HUES64 (cell line): Measurements from ENCODE around the gene ATXN1.

Experiments
- H3K27ac ChIP-seq: 2 replicates; pipeline ENCODE4 v1.7.0; 2013; ENCODE audit warnings: low read depth, low read length, inconsistent platforms
- H3K27me3 ChIP-seq: 2 replicates; pipeline ENCODE4 v1.6.1; 2013; ENCODE audit warnings: mild to moderate bottlenecking, low read length; ENCODE audit not compliant: insufficient read depth
- H3K36me3 ChIP-seq: 2 replicates; pipeline ENCODE4 v1.6.1; 2013; ENCODE audit warnings: mild to moderate bottlenecking, low read length; ENCODE audit not compliant: insufficient read depth
- H3K4me1 ChIP-seq: 2 replicates; pipeline ENCODE4 v1.6.1; 2013; ENCODE audit warnings: mild to moderate bottlenecking, low read length, moderate library complexity; ENCODE audit not compliant: insufficient read depth
- H3K4me3 ChIP-seq: 2 replicates; pipeline ENCODE4 v1.5.1; 2013; ENCODE audit warnings: mild to moderate bottlenecking, low read length, moderate library complexity
- H3K9ac ChIP-seq: 2 replicates; pipeline ENCODE4 v1.6.1; 2013; ENCODE audit warnings: mild to moderate bottlenecking, low read depth, low read length
- H3K9me3 ChIP-seq: 2 replicates; pipeline ENCODE4 v1.6.1; 2013; ENCODE audit warnings: low read depth, low read length; ENCODE audit not compliant: insufficient read depth
- WGBS: fragments of 150-250, 120-280 bp; methylation state at CpG from one replicate; pipeline ENCODE4 v1.1.7; 2013; ENCODE audit warnings: missing lambda C conversion rate; 5-methylcytosine and 5-hydroxymethylcytosine counted together

ATXN1 gene

GRCh38 chr6:16314296-16314695 is 447.0 kb downstream of the ATXN1 start:
- WGBS, result 100% methylated on average over 4 of the region's 4 CpGs
- Histone ChIP-seq H3K27ac (no peak overlapping the region), H3K9me3 (no peaks in the 10 kb centered on the region), H3K4me3 (no peak overlapping the region), H3K4me1 (peaks cover 4% of the 10 kb centered on the region; the same call in 1 of the 2 replicates), H3K9ac (no peak overlapping the region), H3K36me3 (no peaks in the 10 kb centered on the region), H3K27me3 (no peaks in the 10 kb centered on the region)

GRCh38 chr6:16313732-16314131 is 447.5 kb downstream of the ATXN1 start:
- Histone ChIP-seq H3K9ac (no peak overlapping the region), H3K4me3 (no peak overlapping the region), H3K4me1 (peaks cover 4% of the 10 kb centered on the region; the same call in 1 of the 2 replicates), H3K36me3 (no peaks in the 10 kb centered on the region), H3K27ac (no peak overlapping the region), H3K9me3 (no peaks in the 10 kb centered on the region), H3K27me3 (no peaks in the 10 kb centered on the region)
- WGBS, result 95% methylated on average over 9 of the region's 9 CpGs

- H3K4me1 ChIP-seq, result peaks cover 1% of the 10 kb centered on the region
- 91% methylated on average over 6 of the region's 6 CpGs for WGBS
- H3K36me3 ChIP-seq, result no peaks in the 10 kb centered on the region
These were observed 449.5 kb downstream of the ATXN1 start for GRCh38 chr6:16311763-16312162.

GRCh38 chr6:16306334-16306733 is 454.9 kb downstream of the ATXN1 start:
- H3K36me3 ChIP-seq, result no peaks in the 10 kb centered on the region
- H3K4me1 ChIP-seq, result peaks cover 41% of the 10 kb centered on the region
- no peaks in the 10 kb centered on the region for H3K9me3 ChIP-seq
- no peak overlapping the region for H3K27ac ChIP-seq
- WGBS, result 90% methylated on average over 20 of the region's 20 CpGs
- no peak overlapping the region for H3K4me3 ChIP-seq
- no peak overlapping the region for H3K9ac ChIP-seq
- no peaks in the 10 kb centered on the region for H3K27me3 ChIP-seq

More at GRCh38 chr6:16311763-16312162, 449.5 kb downstream of the ATXN1 start:
- H3K27ac ChIP-seq, result no peak overlapping the region
- no peak overlapping the region for H3K9ac ChIP-seq
- H3K4me3 ChIP-seq, result no peak overlapping the region
- H3K9me3 ChIP-seq, result no peaks in the 10 kb centered on the region
- H3K27me3 ChIP-seq, result no peaks in the 10 kb centered on the region

GRCh38 chr6:16305788-16306187 is 455.5 kb downstream of the ATXN1 start:
- Histone ChIP-seq H3K4me3 (no peak overlapping the region), H3K9me3 (no peaks in the 10 kb centered on the region), H3K4me1 (peaks cover 41% of the 10 kb centered on the region), H3K27ac (no peak overlapping the region), H3K36me3 (no peaks in the 10 kb centered on the region), H3K27me3 (no peaks in the 10 kb centered on the region), H3K9ac (no peak overlapping the region)
- 82% methylated on average over 19 of the region's 19 CpGs for WGBS

- H3K9ac ChIP-seq, result no peak overlapping the region
- no peak overlapping the region for H3K27ac ChIP-seq
- no peaks in the 10 kb centered on the region for H3K36me3 ChIP-seq
- peaks cover 41% of the 10 kb centered on the region for H3K4me1 ChIP-seq
- WGBS, result 76% methylated on average over 5 of the region's 7 CpGs
- no peak overlapping the region for H3K4me3 ChIP-seq
- H3K27me3 ChIP-seq, result no peaks in the 10 kb centered on the region
- no peaks in the 10 kb centered on the region for H3K9me3 ChIP-seq
These were observed 456.0 kb downstream of the ATXN1 start for GRCh38 chr6:16305246-16305725.

- H3K9ac ChIP-seq, result no peak overlapping the region
- H3K27me3 ChIP-seq, result no peaks in the 10 kb centered on the region
These were observed 458.3 kb downstream of the ATXN1 start for GRCh38 chr6:16302721-16303552.

GRCh38 chr6:16301511-16301910 is 459.7 kb downstream of the ATXN1 start:
- Histone ChIP-seq H3K9ac (no peak overlapping the region), H3K4me1 (peaks cover 38% of the 10 kb centered on the region), H3K27me3 (no peaks in the 10 kb centered on the region), H3K36me3 (no peaks in the 10 kb centered on the region), H3K9me3 (no peaks in the 10 kb centered on the region), H3K27ac (no peak overlapping the region), H3K4me3 (no peak overlapping the region)
- WGBS, result 93% methylated on average over 7 of the region's 7 CpGs

More at GRCh38 chr6:16302721-16303552, 458.3 kb downstream of the ATXN1 start:
- WGBS, result 68% methylated on average over 27 of the region's 27 CpGs
- Histone ChIP-seq H3K36me3 (no peaks in the 10 kb centered on the region), H3K9me3 (no peaks in the 10 kb centered on the region), H3K4me3 (no peak overlapping the region), H3K27ac (no peak overlapping the region), H3K4me1 (peaks cover 41% of the 10 kb centered on the region)

GRCh38 chr6:16299861-16300260 is 461.4 kb downstream of the ATXN1 start:
- Histone ChIP-seq H3K27ac (no peak overlapping the region), H3K4me3 (no peak overlapping the region), H3K4me1 (peaks cover 24% of the 10 kb centered on the region), H3K9me3 (no peaks in the 10 kb centered on the region), H3K9ac (no peak overlapping the region), H3K27me3 (no peaks in the 10 kb centered on the region), H3K36me3 (no peaks in the 10 kb centered on the region)
- WGBS, result 86% methylated on average over 3 of the region's 3 CpGs

GRCh38 chr6:16296061-16296670 is 465.1 kb downstream of the ATXN1 start:
- WGBS, result 95% methylated on average over 7 of the region's 7 CpGs
- Histone ChIP-seq H3K9ac (no peak overlapping the region), H3K4me3 (no peak overlapping the region), H3K27me3 (no peaks in the 10 kb centered on the region), H3K36me3 (no peaks in the 10 kb centered on the region), H3K9me3 (no peaks in the 10 kb centered on the region), H3K4me1 (no peaks in the 10 kb centered on the region), H3K27ac (no peak overlapping the region)

GRCh38 chr6:16295471-16295870 is 465.8 kb downstream of the ATXN1 start:
- Histone ChIP-seq H3K9me3 (no peaks in the 10 kb centered on the region), H3K27me3 (no peaks in the 10 kb centered on the region), H3K4me1 (0 out of 2 replicates have a peak, but pooled peaks cover 2% of the 10 kb centered on the region), H3K9ac (no peak overlapping the region), H3K36me3 (no peaks in the 10 kb centered on the region), H3K27ac (no peak overlapping the region), H3K4me3 (no peak overlapping the region)
- 91% methylated on average over 5 of the region's 5 CpGs for WGBS
